Pulmonary artery endothelial cell (primary cell): ENCODE measurements around the gene ITGA3. TPM values are rescaled to one million over a fixed set of nuclear protein-coding genes. Genes with fewer than 3 reads are reported as not detected.

Experiments used
- DNase-seq: peaks from one replicate; pipeline ENCODE4 v3.0.0-alpha.2; 2011; ENCODE audit warnings: low read depth, low spot score
- total RNA-seq: library from RNA; depleted of rRNA; stranded (reverse); fragments of >200 nt; gene quantifications from 2 replicates; pipeline ENCODE4 v1.2.3, GENCODE V29; 2014

The ITGA3 gene
- total RNA-seq, 1 donor from 2014 or later, result 77.7 TPM

DNA sequence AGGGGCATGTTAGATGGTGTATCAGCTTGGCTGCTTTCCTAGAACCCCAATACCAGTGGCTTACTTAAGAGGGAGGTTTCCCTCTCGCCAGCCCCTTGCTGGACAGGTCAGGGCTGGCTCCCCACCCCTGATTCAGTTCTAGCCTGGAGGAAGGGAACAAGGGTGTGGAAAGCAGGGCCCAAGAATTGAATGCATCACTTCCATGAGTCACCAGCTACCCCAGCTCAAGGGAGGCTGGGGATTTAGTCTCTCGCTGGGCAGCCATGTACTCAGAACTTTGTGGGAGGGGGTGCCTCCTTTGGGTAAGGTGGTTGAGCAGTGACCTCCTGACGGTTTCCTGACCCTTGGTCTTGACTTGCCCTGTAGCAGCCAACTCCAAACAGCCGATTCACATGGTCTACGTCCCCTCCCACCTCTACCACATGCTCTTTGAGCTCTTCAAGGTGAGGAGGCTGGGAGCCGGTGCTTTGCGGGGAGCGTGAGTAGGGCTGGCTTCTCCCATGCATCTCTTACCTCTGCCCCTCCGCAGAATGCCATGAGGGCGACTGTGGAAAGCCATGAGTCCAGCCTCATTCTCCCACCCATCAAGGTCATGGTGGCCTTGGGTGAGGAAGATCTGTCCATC is 52.0 kb downstream of the ITGA3 start:
- no peak for DNase-seq

DNA sequence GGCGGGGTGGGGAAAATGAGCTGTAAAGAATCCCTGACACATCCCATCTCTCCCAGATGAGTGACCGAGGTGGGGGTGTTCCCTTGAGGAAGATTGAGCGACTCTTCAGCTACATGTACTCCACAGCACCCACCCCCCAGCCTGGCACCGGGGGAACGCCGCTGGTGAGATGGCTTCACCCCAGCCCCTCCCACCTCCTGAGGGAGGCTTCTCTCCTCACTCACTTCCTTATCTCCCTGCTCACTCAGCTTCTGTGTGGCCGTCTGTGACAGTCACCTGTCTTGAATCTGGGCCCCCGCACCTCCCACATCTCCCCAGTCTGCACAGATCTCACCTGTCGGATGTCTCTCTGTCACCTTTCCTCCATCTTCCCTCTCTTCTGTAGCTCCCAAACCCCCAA is 52.6 kb downstream of the ITGA3 start:
- DNase-seq, result no peak

DNA sequence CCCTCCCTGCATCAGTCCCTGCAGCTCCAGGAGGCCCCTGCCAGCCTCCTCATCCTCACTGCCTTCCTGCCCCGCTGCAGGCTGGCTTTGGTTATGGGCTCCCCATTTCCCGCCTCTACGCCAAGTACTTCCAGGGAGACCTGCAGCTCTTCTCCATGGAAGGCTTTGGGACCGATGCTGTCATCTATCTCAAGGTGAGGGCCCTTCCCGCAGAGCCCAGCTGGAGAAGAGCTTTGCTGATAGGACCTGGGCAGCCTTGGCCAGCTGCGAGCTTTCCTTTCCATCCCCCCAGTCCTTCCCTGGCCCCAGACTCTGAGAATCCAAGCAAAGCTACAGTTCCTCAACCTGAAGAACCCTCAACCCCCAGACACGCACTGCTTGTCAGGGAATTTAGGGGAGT is 53.3 kb downstream of the ITGA3 start:
- DNase-seq, result no peak

DNA sequence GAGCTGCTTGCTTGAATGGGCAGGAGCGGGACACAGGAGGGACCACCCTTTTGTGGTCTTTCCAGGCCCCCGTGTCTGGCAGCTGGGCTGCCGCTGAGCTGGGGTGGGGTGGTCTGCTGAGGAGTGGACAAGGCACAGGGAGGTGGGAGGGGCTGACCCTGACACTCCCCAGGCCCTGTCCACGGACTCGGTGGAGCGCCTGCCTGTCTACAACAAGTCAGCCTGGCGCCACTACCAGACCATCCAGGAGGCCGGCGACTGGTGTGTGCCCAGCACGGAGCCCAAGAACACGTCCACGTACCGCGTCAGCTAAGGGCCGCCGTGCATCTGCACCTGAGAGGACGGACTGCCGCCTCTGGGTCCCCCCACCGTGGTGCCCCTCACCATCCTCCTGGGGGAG is 53.9 kb downstream of the ITGA3 start:
- DNase-seq, result no peak

DNA sequence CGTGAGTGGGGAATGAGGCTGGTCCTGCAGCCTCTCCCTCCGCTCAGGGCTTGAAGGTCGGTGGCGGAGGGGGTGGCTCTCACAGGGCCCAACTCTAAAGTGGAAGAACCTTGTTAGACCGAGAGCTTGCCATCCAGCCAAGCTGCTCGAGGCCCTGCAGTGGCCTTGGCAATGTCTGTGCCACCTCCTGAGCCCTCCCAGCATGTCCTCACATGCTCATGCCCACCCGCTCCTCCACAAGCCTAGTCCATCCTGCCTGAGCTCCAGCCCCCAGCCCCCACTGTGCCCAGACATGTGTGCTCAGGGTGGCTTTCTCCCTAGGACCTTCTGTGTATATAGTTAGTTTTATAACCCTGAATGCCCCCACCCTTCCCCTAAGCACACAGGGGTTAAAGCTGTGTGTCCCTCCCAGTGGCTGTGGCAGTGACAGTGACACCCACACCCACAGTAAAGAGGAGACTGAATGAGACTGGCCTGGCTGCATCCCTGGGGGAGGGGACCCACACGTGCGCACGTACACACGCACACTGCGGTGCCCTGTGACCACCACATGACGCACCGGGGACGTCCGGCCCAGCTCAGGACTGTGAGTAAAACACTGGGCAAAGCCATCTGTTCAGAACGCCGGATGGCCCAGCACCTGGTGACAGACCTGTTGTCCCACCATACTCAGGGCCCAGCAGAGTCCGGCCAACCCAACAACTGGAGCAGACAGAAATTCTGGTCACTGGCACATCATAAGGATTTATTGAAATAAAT is 54.9 kb downstream of the ITGA3 start:
- no peak for DNase-seq

DNA sequence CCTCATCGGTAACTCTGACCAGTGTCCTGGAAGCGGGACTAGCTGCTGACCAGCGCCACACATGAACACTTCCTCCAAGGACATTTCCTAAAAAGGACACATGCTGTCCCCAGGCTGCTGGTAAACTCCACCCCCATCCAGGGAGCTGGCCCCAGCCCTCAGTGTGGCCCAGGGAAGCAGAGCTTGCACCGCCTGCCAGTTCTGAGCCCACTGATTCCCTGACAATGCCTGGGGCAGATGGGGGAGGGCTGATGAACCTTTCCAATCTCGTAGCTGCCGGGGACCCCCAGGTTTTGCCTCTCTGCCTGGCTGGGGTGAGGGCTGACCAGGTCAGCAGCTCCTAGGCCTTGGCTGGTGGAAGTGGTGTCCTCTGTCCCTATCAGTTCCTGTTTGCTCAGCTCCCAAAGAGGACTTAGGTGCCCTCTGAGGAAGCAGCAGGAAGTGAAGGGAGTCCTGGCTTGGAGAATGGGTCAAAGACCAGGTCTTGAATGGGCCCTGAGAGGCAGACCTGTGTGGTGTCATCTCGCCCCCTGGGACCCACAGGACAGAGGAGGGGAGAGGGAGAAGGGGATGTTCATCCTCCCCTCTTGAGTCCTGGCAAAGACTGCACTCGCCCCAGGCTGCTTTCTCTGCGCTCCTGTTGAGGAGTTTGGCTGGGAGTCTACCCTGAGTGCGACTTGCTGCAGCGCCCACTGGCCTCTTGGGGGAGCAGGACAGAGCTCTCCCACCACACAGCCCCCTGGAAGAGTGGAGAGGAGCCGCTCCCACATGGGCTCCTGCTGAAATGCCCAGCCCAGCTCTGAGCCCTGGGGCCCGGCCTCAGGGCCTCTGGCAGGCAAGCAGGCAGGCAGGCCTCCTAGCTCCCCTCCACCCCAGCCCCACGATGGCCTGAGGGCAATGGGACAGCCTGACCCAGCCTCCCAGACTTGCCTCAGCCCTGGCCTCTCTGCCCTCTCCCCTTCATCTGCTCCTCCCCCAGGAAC is 56.1 kb downstream of the ITGA3 start:
- no peak for DNase-seq

DNA sequence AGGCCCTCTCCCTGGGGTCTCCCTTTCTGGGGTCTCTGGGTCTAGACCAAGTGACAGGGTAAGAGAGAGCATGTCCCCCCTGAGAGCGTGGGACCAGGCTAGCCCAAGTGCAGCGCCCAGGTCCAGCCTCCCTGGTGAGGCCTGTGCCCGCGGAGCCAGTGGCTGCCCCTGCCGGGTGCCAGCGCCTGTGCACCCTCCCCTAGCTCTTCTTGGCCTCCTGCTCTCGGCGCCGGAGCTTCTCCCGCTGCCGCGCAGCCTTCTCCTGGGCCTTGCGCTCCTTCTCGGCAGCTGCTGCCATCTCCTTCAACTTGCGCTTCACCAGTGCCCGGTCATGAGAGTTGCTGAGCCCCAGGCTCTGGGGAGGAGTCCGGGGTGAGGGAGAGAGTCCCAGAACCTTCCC is 56.8 kb downstream of the ITGA3 start:
- no peak for DNase-seq

DNA sequence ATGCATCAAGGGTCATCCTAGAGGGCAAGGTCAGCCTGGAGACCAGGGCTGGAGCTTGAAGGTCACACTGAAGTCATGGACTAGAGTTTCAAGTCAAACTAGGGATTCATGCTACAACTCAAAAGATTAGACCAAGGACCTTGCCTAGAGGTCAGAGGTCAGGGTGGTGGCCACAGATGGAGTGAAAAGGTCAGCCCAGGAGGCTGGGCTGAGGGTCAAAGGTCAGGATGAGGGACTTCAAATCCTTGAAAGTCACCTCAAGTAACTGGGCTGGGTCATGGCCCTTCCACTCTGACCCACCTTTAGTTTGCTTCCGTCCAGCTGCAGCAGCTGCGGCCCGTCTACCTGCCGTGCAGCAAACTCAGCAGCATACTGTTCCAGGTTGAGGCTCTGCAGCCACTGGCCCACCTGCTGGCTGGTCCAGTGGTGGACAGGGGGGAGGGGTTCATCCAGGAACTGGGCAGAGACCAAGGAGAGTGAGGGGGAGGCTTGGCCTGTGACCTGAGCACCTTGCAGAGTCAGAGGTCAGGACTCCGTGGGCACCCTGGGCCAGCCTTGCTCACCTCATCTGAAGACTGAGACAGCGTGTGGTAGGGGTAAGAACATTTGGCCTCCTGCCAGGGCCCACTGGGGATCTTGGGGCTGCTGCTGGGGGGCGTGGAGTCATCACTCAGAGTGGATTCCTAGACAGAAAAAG is 57.9 kb downstream of the ITGA3 start:
- no peak for DNase-seq

DNA sequence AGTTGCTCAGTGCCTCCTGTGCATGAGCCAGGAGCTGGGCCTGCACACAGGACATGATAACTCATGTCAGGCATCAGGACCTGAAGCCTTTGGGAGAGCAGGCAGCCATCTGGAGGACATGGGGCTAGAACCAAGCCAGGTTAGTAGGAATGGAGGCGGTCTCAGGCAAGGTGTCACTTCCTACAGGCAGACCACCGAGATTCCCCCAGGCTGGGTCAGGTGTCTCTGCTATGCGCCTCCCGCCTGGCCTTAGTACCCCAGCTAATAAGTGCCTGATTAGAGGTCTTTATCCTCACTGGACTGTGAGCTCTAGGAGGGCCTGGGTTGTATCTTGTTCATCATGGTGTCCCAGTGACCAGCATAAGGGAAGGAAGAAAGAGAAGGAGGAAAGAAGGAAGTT is 58.5 kb downstream of the ITGA3 start:
- DNase-seq, result no peak

DNA sequence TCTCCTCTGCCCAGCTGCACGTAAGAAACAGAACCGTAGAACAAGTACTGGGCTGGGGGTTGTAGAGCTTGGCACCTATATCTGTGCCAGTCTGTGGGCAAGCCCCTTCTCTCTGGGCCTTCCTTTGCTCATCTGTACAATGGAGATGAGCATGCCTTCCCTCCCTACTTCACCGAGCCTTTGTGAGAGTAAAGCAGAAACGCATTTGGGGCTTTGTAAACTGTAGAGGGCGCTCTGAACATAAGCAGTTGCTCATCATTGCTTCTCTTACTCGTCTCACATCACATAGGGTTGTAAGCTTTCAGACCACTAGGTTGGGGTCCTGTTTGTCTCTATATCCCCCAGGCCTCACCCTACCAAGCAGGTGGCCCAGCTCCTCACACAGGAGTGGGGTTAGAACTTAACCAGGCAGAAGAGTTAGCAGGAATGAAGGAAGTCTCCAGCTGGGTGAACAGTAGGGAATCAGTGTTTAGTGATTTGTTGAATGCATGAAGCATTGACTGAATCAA is 59.0 kb downstream of the ITGA3 start:
- peak; percentile 43 for DNase-seq

DNA sequence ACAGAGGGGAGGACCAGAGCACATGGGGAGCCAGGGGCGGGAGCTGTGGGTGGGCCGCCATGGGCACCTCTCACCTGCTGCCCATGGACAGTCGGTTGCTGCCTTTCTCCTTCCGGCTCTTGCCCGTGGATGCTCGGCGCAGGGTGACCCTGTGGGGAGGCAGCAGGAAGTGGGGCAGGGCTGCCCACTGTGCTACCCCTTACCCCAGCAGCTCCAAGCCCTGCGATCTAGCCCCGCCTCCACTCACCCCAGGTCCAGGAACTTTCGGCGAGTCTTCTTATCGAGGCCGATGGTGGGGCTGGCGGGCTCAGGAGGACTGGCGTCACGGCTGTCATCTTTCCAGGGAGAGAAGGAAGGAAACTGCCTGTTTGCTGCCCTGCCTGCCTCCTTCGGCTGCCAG is 59.8 kb downstream of the ITGA3 start:
- DNase-seq, result no peak

DNA sequence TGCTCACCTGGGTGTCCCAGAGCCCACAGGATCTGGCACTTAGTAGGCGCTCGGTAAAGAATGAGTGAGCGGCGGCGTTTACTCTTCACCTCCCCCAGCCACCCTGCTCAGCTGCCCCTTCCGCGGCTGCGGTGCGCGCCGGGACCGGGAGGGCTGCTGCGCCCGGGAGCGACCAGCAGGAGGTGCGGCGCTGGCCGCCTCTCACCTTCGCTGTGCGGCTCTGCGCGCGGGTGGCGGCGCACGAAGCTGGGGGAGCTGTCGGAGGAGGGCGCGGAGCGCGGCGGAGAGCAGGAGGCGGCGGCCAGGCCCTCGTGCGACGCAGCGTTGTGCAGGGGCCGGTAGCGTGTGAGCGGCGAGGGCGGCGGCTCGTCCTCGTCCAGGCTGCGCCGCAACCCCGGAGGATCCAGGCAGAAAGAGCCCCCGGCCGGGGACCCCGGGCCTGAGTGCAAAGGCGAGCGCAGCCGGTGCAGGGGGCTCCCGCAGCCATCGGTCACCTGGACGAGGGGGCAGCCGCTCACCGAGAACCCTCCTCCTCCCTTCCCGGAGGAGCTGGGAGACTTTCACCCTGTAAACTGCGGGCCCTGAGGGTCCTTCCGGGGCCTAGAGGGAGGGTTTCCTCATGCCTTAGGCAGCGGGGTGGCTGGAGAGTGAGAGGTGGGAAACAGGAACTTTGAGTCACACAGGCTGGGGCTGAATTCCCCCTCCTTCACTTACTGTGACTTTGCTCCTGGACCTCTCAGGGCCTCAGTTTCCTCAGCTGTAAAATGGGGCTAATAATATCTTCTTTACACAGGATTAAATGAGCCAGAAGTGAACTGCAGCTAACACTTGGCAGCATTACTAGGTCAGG is 61.5 kb downstream of the ITGA3 start:
- no peak for DNase-seq

DNA sequence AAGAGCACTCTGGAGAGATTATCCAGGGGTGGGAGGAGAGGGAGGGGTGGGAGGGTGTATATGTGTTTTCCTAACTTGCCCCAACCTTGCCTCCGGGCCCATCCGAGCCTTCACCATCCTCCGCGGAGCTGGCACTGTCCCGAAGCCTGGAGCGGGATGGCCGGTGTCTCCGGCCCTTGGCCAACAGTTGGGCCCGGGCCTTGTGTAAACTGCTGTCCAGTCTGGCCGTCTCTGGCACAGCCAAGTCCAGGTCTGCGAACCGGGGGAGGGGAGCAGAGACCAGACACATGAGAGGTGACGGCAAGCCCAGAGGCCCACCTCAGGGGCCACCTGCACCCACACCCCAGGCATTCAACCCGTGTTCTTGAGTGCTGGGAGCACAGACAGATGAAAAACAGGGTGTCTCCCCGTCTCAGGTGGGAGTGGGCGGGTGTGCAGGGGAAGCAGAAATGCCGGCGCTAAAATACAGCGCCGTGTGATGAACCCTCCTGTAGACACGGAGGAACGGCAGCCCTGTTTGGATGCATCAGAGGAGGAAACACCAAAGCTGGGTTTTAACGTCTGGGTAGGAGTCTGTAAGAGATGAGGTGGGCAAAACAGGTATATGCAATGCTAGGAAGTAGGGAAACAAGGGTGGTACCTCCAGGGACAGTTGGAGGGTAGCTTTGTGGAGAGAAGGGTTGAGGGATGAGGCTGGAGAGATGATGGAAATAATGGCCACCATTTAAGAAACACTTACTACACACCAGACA is 62.3 kb downstream of the ITGA3 start:
- no peak for DNase-seq

DNA sequence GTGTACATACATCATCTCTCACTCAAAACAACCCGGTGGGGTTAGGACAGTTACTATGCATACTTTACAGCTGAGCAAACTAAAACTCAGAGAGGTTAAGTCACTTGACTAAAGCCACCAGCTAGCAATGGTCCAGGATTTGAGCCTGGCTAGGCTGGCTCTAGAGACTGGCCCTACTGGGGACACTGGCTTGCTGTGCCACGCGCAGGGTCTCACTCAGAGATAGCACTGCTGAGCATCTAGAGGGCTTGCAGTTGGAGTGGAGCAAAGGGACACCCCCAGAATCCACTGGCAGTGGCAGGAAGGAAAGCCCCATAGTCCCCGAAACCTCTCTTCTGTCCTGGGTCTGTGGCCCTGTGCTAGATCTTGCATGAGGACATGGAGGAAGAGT is 62.9 kb downstream of the ITGA3 start:
- no peak for DNase-seq

DNA sequence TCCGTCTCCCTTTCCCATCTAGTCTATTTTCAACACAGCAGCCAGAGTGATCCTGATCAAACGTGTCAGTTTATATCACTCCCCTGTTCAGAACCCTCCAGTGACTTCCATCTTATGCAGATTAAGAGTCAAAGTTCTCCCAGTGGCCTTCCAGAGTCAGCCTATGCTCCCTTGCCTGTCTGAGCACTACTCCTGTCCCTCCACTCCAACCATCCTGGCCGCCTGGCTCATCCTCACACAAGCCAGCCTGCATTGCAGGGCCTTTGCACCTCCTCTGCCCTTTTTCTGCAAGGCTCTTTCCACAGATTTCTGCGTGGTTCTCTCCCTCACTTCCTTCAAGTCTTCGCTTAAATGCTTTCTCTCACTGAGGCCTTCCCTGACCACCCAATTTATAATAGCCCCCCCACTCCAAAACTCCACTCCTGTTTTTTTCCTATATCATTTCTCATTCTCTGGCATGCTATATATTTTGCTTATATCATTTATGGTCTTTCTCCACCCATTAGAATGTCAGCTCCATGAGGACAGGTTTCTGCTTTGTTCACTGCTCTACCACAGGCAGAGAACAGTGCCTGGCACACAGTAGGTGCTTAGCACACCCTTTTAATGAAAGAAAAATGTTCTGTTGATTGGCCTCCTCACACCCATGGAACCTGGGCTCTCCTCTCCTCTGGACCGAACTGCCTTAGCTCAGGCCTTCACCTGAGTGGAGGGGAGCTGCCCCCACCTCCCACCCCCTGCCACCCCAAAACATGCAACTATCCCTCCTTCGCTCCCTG is 64.8 kb downstream of the ITGA3 start:
- DNase-seq, result no peak

DNA sequence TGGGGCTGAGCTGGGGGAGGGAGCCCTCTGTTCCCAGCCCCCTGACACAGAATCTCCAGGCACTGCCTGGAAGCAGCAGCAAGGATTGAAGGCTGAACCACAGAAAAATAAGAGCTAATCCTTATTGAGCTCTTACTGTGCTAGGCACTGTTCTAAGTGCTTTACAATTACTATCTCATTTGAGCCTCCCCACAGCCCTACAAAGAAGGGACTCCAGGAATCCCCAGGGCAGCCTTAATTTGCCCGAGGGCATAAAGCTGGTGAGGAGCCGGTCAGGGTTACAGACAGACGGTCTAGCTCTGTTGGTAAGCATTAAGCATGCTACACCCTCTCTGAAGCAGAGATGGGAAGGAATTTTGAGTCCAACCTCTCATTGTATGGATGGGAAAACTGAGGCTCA is 67.0 kb downstream of the ITGA3 start:
- DNase-seq, result no peak

DNA sequence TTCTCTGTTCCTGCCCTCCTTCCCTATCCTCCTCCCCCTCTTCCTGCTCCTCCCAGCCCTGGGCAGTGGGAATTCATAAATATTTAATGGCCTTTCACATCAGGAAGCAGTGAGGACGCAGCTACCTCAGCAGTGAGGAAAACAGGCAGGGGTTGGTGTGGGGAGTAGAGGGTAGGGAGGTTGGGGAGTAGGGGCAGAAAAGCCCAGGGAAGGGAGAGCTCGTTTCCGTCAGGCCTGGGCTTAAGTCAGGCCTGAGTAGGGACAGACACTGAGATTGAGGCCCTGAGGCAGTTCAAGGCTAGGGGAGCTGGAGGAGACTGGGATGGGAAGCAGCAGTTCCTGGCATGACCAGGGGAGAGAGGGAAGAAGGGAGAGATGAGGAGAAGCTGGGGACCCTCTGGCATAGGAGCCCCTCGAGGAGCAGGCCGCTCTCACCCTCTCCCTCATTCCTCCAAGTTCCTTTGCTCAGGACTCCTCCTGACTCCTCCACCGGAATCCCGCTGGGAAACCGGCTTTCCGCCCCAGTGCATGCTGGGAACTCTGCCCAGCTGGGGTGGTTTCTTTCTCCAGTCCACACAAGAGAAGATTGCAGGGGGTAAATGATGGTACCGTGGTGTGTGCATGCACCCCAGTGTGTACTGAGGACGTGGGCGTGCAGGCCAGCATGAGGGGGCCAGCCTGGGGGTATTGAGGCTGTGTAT is 67.9 kb downstream of the ITGA3 start:
- DNase-seq, result no peak

DNA sequence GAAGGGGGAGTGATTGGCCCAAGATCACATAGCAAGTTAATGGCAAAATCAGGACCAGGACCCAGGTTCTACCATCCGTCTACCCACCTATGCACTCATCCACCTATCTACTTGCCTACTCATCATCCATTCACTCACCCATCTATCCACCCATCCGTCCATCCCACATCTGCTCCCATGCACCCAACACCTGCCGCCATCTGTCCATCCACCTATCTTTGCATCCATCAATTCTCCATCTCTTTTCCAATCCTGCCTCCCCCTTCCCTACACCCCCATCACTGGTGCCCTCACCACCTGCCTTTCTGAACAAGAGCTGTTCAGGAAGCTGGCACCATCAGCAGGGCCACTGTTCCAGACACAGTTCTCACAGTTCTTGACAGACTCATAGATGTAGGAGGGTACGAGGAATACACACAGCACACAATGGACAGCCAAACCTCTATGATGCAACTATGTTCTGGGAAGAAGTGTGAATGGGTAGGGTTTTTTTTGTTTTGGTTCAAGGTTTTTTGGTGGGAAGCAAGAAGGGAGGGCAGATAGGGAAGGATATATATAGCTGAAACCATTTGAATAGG is 69.6 kb downstream of the ITGA3 start:
- no peak for DNase-seq
